PC-3 (cell line): ENCODE data around the gene PPP1R3E. TPM values are rescaled to one million over a fixed set of nuclear protein-coding genes. Genes with fewer than 3 reads are reported as not detected.

Source experiments
- ATAC-seq: fragments of 200-7000 bp; cut with Tn5 transposase; 2 replicates; pipeline ENCODE4 v1.9.1; 2020; ENCODE audit warnings: mild to moderate bottlenecking, moderate library complexity
- BruUV-seq: library from RNA; stranded (reverse); fragments of 400-500 nt; replicated peaks from 2 replicates; lab custom pipeline; 2021; lab: Mats Ljungman, UMichigan
- CTCF ChIA-PET: fragments of 300-600 bp; sonication (Branson Sonifier 250); formaldehyde crosslinking; loops from one replicate; lab custom pipeline; 2022; ENCODE audit warnings: antibody characterized with exemption; lab: Charles Lee
- POLR2A ChIA-PET: fragments of 300-600 bp; sonication (Branson Sonifier 250); formaldehyde crosslinking; loops from one replicate; lab custom pipeline; 2022; ENCODE audit warnings: antibody characterized with exemption; ENCODE audit not compliant: unreplicated experiment; lab: Charles Lee
- DNase-seq: peaks from one replicate; pipeline ENCODE4 v3.0.0-alpha.2; 2015
- H2AFZ ChIP-seq: fragments of 300-600 bp; sonication (generic); 2 replicates; pipeline ENCODE4 v1.6.0; 2016; ENCODE audit warnings: antibody characterized with exemption, low read length
- H3F3A ChIP-seq: fragments of 300-600 bp; sonication (generic); one replicate; pipeline ENCODE4 v1.6.0; 2017; ENCODE audit warnings: antibody characterized with exemption, low read length, control low read depth, mild to moderate bottlenecking; ENCODE audit not compliant: unreplicated experiment
- H3K27ac ChIP-seq: fragments of 300-600 bp; sonication (generic); 2 replicates; pipeline ENCODE4 v1.5.1; 2016; ENCODE audit warnings: mild to moderate bottlenecking, low read length
- H3K27me3 ChIP-seq: fragments of 300-600 bp; sonication (generic); 2 replicates; pipeline ENCODE4 v1.6.1; 2016; ENCODE audit warnings: low read length, mixed read lengths
- H3K36me3 ChIP-seq: fragments of 300-600 bp; sonication (generic); 2 replicates; pipeline ENCODE4 v1.6.1; 2016; ENCODE audit warnings: low read depth, mixed run types, low read length, mixed read lengths
- H3K4me1 ChIP-seq: fragments of 300-600 bp; sonication (generic); 2 replicates; pipeline ENCODE4 v1.5.1; 2016; ENCODE audit warnings: low read length; ENCODE audit not compliant: insufficient read depth
- H3K4me2 ChIP-seq: fragments of 300-600 bp; sonication (generic); 2 replicates; pipeline ENCODE4 v1.6.0; 2016; ENCODE audit warnings: low read length
- H3K4me3 ChIP-seq: fragments of 300-600 bp; sonication (generic); 2 replicates; pipeline ENCODE4 v1.5.1; 2016; ENCODE audit warnings: mild to moderate bottlenecking, low read length, mixed read lengths
- H3K79me2 ChIP-seq: fragments of 300-600 bp; sonication (generic); 2 replicates; pipeline ENCODE4 v1.6.1; 2017; ENCODE audit warnings: low read length, mixed read lengths
- H3K9ac ChIP-seq: fragments of 300-600 bp; sonication (generic); 2 replicates; pipeline ENCODE4 v1.6.0; 2016; ENCODE audit warnings: mild to moderate bottlenecking, low read length
- H3K9me2 ChIP-seq: fragments of 300-600 bp; sonication (generic); replicated peaks from 2 replicates; pipeline ENCODE4 v1.6.1; 2016; ENCODE audit warnings: mixed run types, low read length, mixed read lengths
- H3K9me3 ChIP-seq: fragments of 300-600 bp; sonication (generic); 2 replicates; pipeline ENCODE4 v1.6.1; 2016; ENCODE audit warnings: low read length, mixed read lengths
- H4K20me1 ChIP-seq: fragments of 300-600 bp; sonication (generic); 2 replicates; pipeline ENCODE4 v1.6.1; 2016; ENCODE audit warnings: low read length, mixed read lengths
- CTCF ChIP-seq: fragments of 300-600 bp; sonication (generic); conservative IDR thresholded peaks from 2 replicates; pipeline ENCODE4 v1.5.1; 2017; ENCODE audit warnings: antibody characterized with exemption, low read depth, mild to moderate bottlenecking, low read length
- EZH2 ChIP-seq: fragments of 300-600 bp; sonication (generic); IDR thresholded peaks from one replicate; pipeline ENCODE4 v1.6.1; 2017; ENCODE audit warnings: antibody characterized with exemption, mild to moderate bottlenecking, low read length; ENCODE audit not compliant: unreplicated experiment
- EZH2phosphoT487 ChIP-seq: fragments of 300-600 bp; sonication (generic); IDR thresholded peaks from 2 replicates; pipeline ENCODE4 v1.6.1; 2018; ENCODE audit warnings: mild to moderate bottlenecking, antibody characterized with exemption, low read length, borderline replicate concordance
- intact Hi-C: fragments of 100-400 bp; cut with micrococcal nuclease; formaldehyde crosslinking; loops from 2 replicates; pipeline ENCODE4 v1.9.0; 2023
- total RNA-seq: library from RNA; depleted of rRNA; stranded (reverse); fragments of >200 nt; gene quantifications from 2 replicates; pipeline ENCODE4 v1.2.3, GENCODE V29; 2014

PPP1R3E gene
- total RNA-seq, 1 experiment from 2014 or later, result 3.2 TPM

- Histone ChIP-seq H3K27me3 (no peaks in the 10 kb centered on the region), H3K9ac (no peak overlapping the region), H3K79me2 (no peaks in the 10 kb centered on the region), H3K27ac (no peak overlapping the region), H3K4me2 (no peak overlapping the region), H3K36me3 (no peaks in the 10 kb centered on the region), H3K4me1 (no peaks in the 10 kb centered on the region), H3K9me3 (no peaks in the 10 kb centered on the region), H2AFZ (no peak overlapping the region), H3K4me3 (no peak overlapping the region), H3K9me2 (no peaks in the 10 kb centered on the region), H4K20me1 (no peaks in the 10 kb centered on the region), H3F3A (no peaks in the 10 kb centered on the region)
- intact Hi-C loops, result no loop called here
- ChIA-PET POLR2A (no interaction called here), CTCF (no interaction called here)
- DNase-seq, result no peak
- no peak for ATAC-seq
- BruUV-seq, result no TSS peak
- no peak for TF ChIP-seq EZH2phosphoT487
- no peak for TF ChIP-seq EZH2
- TF ChIP-seq CTCF, result no peak
Measured at GRCh38 chr14:23346693-23347405, 44.2 kb upstream of the PPP1R3E start.

- no TSS peak for BruUV-seq
- TF ChIP-seq CTCF, result no peak
- TF ChIP-seq EZH2phosphoT487, result no peak
- no peak for TF ChIP-seq EZH2
- Histone ChIP-seq H3F3A (no peaks in the 10 kb centered on the region), H3K4me2 (no peak overlapping the region), H3K4me3 (no peak overlapping the region), H3K9ac (no peak overlapping the region), H3K9me2 (no peaks in the 10 kb centered on the region), H3K79me2 (no peaks in the 10 kb centered on the region), H3K9me3 (no peaks in the 10 kb centered on the region), H3K4me1 (no peaks in the 10 kb centered on the region), H3K27ac (no peak overlapping the region), H4K20me1 (no peaks in the 10 kb centered on the region), H3K27me3 (no peaks in the 10 kb centered on the region), H2AFZ (no peak overlapping the region), H3K36me3 (no peaks in the 10 kb centered on the region)
- no peak for ATAC-seq
- no peak for DNase-seq
- ChIA-PET CTCF (no interaction called here), POLR2A (no interaction called here)
- intact Hi-C loops, result no loop called here
Measured at GRCh38 chr14:23345987-23346692, 43.5 kb upstream of the PPP1R3E start.

GRCh38 chr14:23344481-23344880 is 41.8 kb upstream of the PPP1R3E start:
- Histone ChIP-seq H3K4me1 (no peaks in the 10 kb centered on the region), H3K79me2 (no peaks in the 10 kb centered on the region), H3K9me2 (no peaks in the 10 kb centered on the region), H3K4me3 (no peak overlapping the region), H3K36me3 (no peaks in the 10 kb centered on the region), H3K9me3 (peaks cover 12% of the 10 kb centered on the region; the same call in 1 of the 2 replicates), H3K4me2 (no peak overlapping the region), H4K20me1 (no peaks in the 10 kb centered on the region), H3K9ac (no peak overlapping the region), H2AFZ (no peak overlapping the region), H3K27me3 (no peaks in the 10 kb centered on the region), H3F3A (no peaks in the 10 kb centered on the region), H3K27ac (no peak overlapping the region)
- BruUV-seq, result no TSS peak
- ChIA-PET CTCF (no interaction called here), POLR2A (no interaction called here)
- DNase-seq, result no peak
- intact Hi-C loops, result no loop called here
- ATAC-seq, result no peak
- no peak for TF ChIP-seq EZH2
- TF ChIP-seq CTCF, result peak; percentile 24; the same call in 1 of the 2 replicates
- no peak for TF ChIP-seq EZH2phosphoT487
